ENCODE measurements around the gene DHRS4.
"Not testable (repeated sequence)": the region's sequence is repeated elsewhere in the genome, so short reads cannot be mapped to it uniquely, and the experiment has no call there.

- TF ChIP-seq EP300, CTCF, POLR2A (IDR thresholded peaks at IDR 0.05): not testable (repeated sequence)
Measured at GRCh38 chr14:23977208-23977607, 23.6 kb downstream of the DHRS4 start.
